SK-N-SH (cell line): Measurements from ENCODE around the gene KAT6B.

Experiments
- CTCF ChIP-seq: fragments of 200-600 bp; sonication (generic); IDR thresholded peaks from 2 replicates; pipeline ENCODE4 v1.6.1; 2017; ENCODE audit warnings: antibody characterized with exemption, mild to moderate bottlenecking, moderate library complexity
- FOSL2 ChIP-seq: IDR thresholded peaks from 2 replicates; pipeline ENCODE4 v1.4.0; 2012; ENCODE audit warnings: low read depth, mild to moderate bottlenecking, moderate library complexity, borderline replicate concordance
- MAX ChIP-seq: IDR thresholded peaks from 2 replicates; pipeline ENCODE4 v1.4.0; 2012; ENCODE audit warnings: low read depth
- MXI1 ChIP-seq: IDR thresholded peaks from 2 replicates; pipeline ENCODE4 v1.6.1; 2012; ENCODE audit warnings: mild to moderate bottlenecking, low read depth, low read length, improper control_type of control experiment
- REST ChIP-seq: IDR thresholded peaks from 2 replicates; pipeline ENCODE4 v1.6.1; 2012; ENCODE audit warnings: mild to moderate bottlenecking, low read depth, low read length, moderate library complexity
- RXRA ChIP-seq: IDR thresholded peaks from 2 replicates; pipeline ENCODE4 v1.4.0; 2012; ENCODE audit warnings: low read depth, mild to moderate bottlenecking, borderline replicate concordance

- TF ChIP-seq CTCF (no peak), FOSL2 (no peak), REST (no peak), RXRA (no peak), MAX (no peak), MXI1 (no peak)
Observed at GRCh38 chr10:74962517-74962916, 136.1 kb downstream of the KAT6B start.
